GM19351 (cell line): ENCODE results near the gene WDR89.
"Not testable (repeated sequence)": the region's sequence is repeated elsewhere in the genome, so short reads cannot be mapped to it uniquely, and the experiment has no call there.

ENCODE experiments used
- ATAC-seq: cut with Tn5 transposase; IDR thresholded peaks from one replicate; pipeline ENCODE4 v1.9.1; 2021; ENCODE audit warnings: mild to moderate bottlenecking, moderate library complexity; ENCODE audit not compliant: unreplicated experiment

The WDR89 gene

GRCh38 chr14:63641473-63642228, at the start of gene WDR89:
WDR89 (minus strand) TSS chr14:63641871; CDS start chr14:63599942, 41,929 bp downstream.
- ATAC-seq = peak; percentile 83

- ATAC-seq = no peak
Measured at GRCh38 chr14:63689132-63689531, 47.5 kb upstream of the WDR89 start.

- no peak for ATAC-seq
Measured at GRCh38 chr14:63686926-63687325, 45.3 kb upstream of the WDR89 start.

GRCh38 chr14:63685401-63685800, 43.7 kb upstream of the WDR89 start:
- ATAC-seq = no peak

GRCh38 chr14:63682727-63683593, 41.3 kb upstream of the WDR89 start:
- no peak for ATAC-seq

- ATAC-seq = no peak
Measured at GRCh38 chr14:63678536-63678935, 36.9 kb upstream of the WDR89 start.

GRCh38 chr14:63677891-63678379, 36.3 kb upstream of the WDR89 start:
- no peak for ATAC-seq

- ATAC-seq = no peak
Measured at GRCh38 chr14:63676615-63677014, 34.9 kb upstream of the WDR89 start.

- ATAC-seq = no peak
Measured at GRCh38 chr14:63673886-63674497, 32.3 kb upstream of the WDR89 start.

GRCh38 chr14:63673255-63673654, 31.6 kb upstream of the WDR89 start:
- ATAC-seq = no peak

GRCh38 chr14:63672417-63673180, 30.9 kb upstream of the WDR89 start:
- ATAC-seq = no peak

GRCh38 chr14:63671987-63672386, 30.3 kb upstream of the WDR89 start:
- ATAC-seq = no peak

- no peak for ATAC-seq
Measured at GRCh38 chr14:63670692-63671091, 29.0 kb upstream of the WDR89 start.

GRCh38 chr14:63666335-63666734, 24.7 kb upstream of the WDR89 start:
- no peak for ATAC-seq

- no peak for ATAC-seq
Measured at GRCh38 chr14:63663428-63664341, 22.0 kb upstream of the WDR89 start.

GRCh38 chr14:63662776-63663175, 21.1 kb upstream of the WDR89 start:
- no peak for ATAC-seq

- ATAC-seq = not testable (repeated sequence)
Measured at GRCh38 chr14:63661881-63662280, 20.2 kb upstream of the WDR89 start.

- no peak for ATAC-seq
Measured at GRCh38 chr14:63659726-63660125, 18.1 kb upstream of the WDR89 start.

- no peak for ATAC-seq
Measured at GRCh38 chr14:63656194-63656593, 14.5 kb upstream of the WDR89 start.

GRCh38 chr14:63654936-63655335, 13.3 kb upstream of the WDR89 start:
- ATAC-seq = no peak
